H1 (cell line): ENCODE data around the gene CTSH. TPM values are rescaled to one million over a fixed set of nuclear protein-coding genes. Genes with fewer than 3 reads are reported as not detected.

Experiments
- MAX ChIP-seq: IDR thresholded peaks from 2 replicates; pipeline ENCODE4 v1.6.1; 2012; ENCODE audit warnings: inconsistent platforms
- SP4 ChIP-seq: IDR thresholded peaks from 2 replicates; pipeline ENCODE4 v1.6.1; 2012; ENCODE audit warnings: low read length, inconsistent platforms
- polyA plus RNA-seq, 7 experiments: library from polyadenylated mRNA; depleted of rRNA in 3 of 7; stranded (reverse) in 5 of 7; unstranded in 2 of 7; fragments of >200 nt in 5 of 7; fragments of 200-250 nt in 2 of 7; gene quantifications; 1 replicate in 5 of 7; 2 replicates in 1 of 7; 4 replicates in 1 of 7; pipeline versions ENCODE4 v1.2.1 to v1.2.3, GENCODE V29; 2011 to 2013; ENCODE audit warnings: missing spikeins in 2 of 7, mixed read lengths in 2 of 7
- total RNA-seq: library from RNA; stranded (reverse); fragmentation: NEBNext Ultra II Directional; extraction: Animal tissue kit (Norgen Biotek cat#: 25700); gene quantifications from 2 replicates; pipeline ENCODE4 v1.2.1, GENCODE V29; 2021

Gene CTSH
- total and polyA plus RNA-seq, 2 of the 8 experiments (the other 6 are each of a cell fraction or from before 2014, with no cell fraction given): 34.0 to 36.8 TPM

GRCh38 chr15:78993931-78994530, 49.2 kb upstream of the CTSH start (continued):
- no peak for TF ChIP-seq MAX
- no peak for TF ChIP-seq SP4
